ENCODE measurements around the gene UMAD1. TPM values are rescaled to one million over a fixed set of nuclear protein-coding genes. Genes with fewer than 3 reads are reported as not detected.

The UMAD1 gene
- total RNA-seq, 2 donors from 2014 or later, result 21.9 to 26.3 TPM

DNA sequence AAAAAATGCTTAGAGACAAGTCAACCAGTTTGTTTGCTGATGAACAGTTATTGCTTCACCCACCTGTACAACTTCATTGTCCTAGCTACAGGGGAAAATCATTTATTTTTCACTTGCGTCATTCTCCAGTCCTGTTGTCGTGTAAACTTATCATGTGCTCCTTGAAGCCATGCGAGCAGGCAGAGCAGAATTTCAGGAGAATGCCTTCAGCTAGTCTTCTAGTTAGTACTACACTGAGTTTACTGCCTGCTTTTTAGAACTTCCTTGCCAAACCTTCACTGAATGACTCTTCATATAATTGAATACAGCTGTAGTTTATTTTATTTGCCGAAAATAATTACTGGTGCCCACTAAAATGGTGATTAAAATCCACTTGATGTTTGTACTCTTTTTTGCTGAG, 62.3 kb downstream of the UMAD1 start:
- intact Hi-C loops (cut with DNase I), result no loop called here
- DNase-seq, result no peak
- H3K9ac ChIP-seq (ENCODE audit: low read depth in 2 of 2, low read length in 2 of 2), result no peak overlapping the region
- no peaks in the 10 kb centered on the region for H3K36me3 ChIP-seq
- TF ChIP-seq, protein P1, sequence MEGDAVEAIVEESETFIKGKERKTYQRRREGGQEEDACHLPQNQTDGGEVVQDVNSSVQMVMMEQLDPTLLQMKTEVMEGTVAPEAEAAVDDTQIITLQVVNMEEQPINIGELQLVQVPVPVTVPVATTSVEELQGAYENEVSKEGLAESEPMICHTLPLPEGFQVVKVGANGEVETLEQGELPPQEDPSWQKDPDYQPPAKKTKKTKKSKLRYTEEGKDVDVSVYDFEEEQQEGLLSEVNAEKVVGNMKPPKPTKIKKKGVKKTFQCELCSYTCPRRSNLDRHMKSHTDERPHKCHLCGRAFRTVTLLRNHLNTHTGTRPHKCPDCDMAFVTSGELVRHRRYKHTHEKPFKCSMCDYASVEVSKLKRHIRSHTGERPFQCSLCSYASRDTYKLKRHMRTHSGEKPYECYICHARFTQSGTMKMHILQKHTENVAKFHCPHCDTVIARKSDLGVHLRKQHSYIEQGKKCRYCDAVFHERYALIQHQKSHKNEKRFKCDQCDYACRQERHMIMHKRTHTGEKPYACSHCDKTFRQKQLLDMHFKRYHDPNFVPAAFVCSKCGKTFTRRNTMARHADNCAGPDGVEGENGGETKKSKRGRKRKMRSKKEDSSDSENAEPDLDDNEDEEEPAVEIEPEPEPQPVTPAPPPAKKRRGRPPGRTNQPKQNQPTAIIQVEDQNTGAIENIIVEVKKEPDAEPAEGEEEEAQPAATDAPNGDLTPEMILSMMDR (IDR thresholded peaks at IDR 0.05), result no peak
- no peak overlapping the region for H3K4me3 ChIP-seq
- H3K9me3 ChIP-seq, result no peaks in the 10 kb centered on the region
- H3K27me3 ChIP-seq, result no peaks in the 10 kb centered on the region
- no peak overlapping the region for H3K27ac ChIP-seq
- H3K4me1 ChIP-seq, result no peaks in the 10 kb centered on the region

DNA sequence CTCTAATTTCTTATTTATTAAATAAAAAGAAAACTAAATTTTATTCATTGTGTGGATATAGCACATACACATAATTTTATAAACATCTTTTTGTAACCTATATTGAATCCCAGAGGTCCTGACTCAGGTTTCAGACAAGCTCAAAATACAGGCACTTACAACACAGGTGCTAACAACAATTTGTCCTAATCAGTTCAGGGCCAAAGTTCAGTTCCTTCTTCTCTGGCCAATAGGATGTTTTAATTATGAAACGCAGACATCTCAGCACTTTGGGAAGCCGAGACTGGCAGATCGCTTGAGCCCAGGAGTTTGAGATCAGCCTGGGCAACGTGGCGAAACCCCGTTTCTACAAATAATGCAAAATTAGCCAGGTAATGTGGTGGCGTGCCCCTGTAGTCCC, 62.9 kb downstream of the UMAD1 start:
- Histone ChIP-seq H3K9ac (ENCODE audit: low read depth in 2 of 2, low read length in 2 of 2) (no peak overlapping the region), H3K4me1 (no peaks in the 10 kb centered on the region), H3K27me3 (no peaks in the 10 kb centered on the region), H3K9me3 (no peaks in the 10 kb centered on the region), H3K27ac (no peak overlapping the region), H3K36me3 (no peaks in the 10 kb centered on the region), H3K4me3 (no peak overlapping the region)
- no peak for DNase-seq
- intact Hi-C loops (cut with DNase I), result no loop called here
- TF ChIP-seq, protein P1 (IDR thresholded peaks at IDR 0.05), result no peak

DNA sequence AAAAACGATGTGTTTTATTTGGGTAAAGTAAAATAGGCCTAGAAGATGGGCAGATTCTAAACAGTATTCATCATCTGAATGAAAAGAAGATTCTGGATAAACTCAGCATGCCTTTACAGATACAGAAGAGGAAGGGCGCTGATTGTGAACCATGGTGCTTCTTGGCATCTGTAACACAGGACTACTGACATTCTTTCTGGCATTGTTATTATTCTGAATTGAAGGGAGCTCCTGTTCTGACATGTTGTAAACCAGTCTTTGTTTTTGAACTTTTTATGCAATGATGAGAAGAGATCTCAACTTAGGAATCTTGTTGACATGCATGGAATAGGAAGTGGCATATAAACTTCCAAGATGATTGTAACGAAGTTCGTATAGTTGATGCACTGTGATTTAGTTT, 64.3 kb downstream of the UMAD1 start:
- H3K9me3 ChIP-seq, result no peaks in the 10 kb centered on the region

DNA sequence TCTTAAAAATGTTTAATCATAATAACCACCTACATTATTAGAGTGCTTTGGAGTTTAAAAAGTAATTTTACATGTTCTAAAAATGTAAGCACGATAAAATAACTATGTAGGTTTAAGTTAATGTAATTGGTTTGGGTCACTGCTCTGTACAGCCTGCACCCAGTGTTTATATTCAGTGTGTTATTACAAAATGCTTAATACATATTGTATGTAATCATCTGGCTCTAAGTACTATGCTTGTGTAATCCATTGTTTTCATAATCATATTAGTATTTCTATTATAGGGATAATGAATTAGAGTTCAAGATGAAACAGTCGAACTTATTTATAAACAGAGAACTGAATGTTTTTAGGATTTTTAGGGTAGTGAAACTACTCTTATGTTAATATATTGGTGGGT, 64.8 kb downstream of the UMAD1 start:
- no peaks in the 10 kb centered on the region for H3K4me1 ChIP-seq
- TF ChIP-seq, protein P1 (IDR thresholded peaks at IDR 0.05), result no peak
- H3K9me3 ChIP-seq, result no peaks in the 10 kb centered on the region
- no peak for DNase-seq
- no peak overlapping the region for H3K9ac ChIP-seq (ENCODE audit: low read depth in 2 of 2, low read length in 2 of 2)
- no peaks in the 10 kb centered on the region for H3K36me3 ChIP-seq
- no peak overlapping the region for H3K27ac ChIP-seq
- H3K27me3 ChIP-seq, result no peaks in the 10 kb centered on the region
- no peak overlapping the region for H3K4me3 ChIP-seq
- intact Hi-C loops (cut with DNase I), result no loop called here

More for the DNA sequence above, 64.3 kb downstream of the UMAD1 start:
- Histone ChIP-seq H3K27me3 (no peaks in the 10 kb centered on the region), H3K27ac (no peak overlapping the region), H3K4me3 (no peak overlapping the region), H3K9ac (ENCODE audit: low read depth in 2 of 2, low read length in 2 of 2) (no peak overlapping the region), H3K4me1 (no peaks in the 10 kb centered on the region), H3K36me3 (no peaks in the 10 kb centered on the region)
- DNase-seq, result no peak
- intact Hi-C loops (cut with DNase I), result no loop called here
- TF ChIP-seq, protein P1 (IDR thresholded peaks at IDR 0.05), result no peak

DNA sequence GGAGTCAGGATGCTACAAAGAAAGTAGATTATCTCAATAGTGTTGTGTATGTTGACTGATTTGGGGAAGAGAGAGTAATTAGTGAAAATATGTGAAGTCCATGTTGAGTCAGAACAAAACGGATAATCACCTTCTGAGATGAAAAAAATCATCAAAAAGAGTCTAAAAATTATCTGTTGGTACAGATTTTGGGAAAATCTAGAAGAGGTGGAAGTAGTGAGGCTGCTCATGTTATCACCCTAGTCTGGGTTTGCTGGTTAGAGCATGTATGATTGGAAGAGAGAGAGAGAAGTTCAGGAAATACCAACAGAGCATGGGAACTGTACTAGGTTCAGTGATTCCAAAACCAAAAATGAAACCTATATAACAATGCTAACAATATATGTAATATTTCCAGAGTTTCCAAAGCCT, 65.6 kb downstream of the UMAD1 start:
- H3K27me3 ChIP-seq, result no peaks in the 10 kb centered on the region
- no peak overlapping the region for H3K9ac ChIP-seq (ENCODE audit: low read depth in 2 of 2, low read length in 2 of 2)
- no peak for DNase-seq
- H3K36me3 ChIP-seq, result no peaks in the 10 kb centered on the region
- H3K4me3 ChIP-seq, result no peak overlapping the region
- intact Hi-C loops (cut with DNase I), result no loop called here
- TF ChIP-seq, protein P1 (IDR thresholded peaks at IDR 0.05), result no peak
- no peak overlapping the region for H3K27ac ChIP-seq
- H3K4me1 ChIP-seq, result no peaks in the 10 kb centered on the region
- no peaks in the 10 kb centered on the region for H3K9me3 ChIP-seq
